Activated CD8-positive, alpha-beta memory T cell treated with anti-CD3 and anti-CD28 coated beads, Interleukin-2, amount 50 U/mL, for 1 hour (primary cell): ENCODE results near the gene LRP1B.

Experiments used
- DNase-seq: peaks from one replicate; pipeline ENCODE4 v3.0.0-alpha.2; 2020; ENCODE audit errors: extremely low read depth

Gene LRP1B

GRCh38 chr2:141455211-141455826, 675.5 kb downstream of the LRP1B start:
- no peak for DNase-seq

- no peak for DNase-seq
Observed at GRCh38 chr2:141440072-141440635, 690.7 kb downstream of the LRP1B start.

GRCh38 chr2:141439524-141439923, 691.3 kb downstream of the LRP1B start:
- DNase-seq: no peak

- no peak for DNase-seq
Observed at GRCh38 chr2:141438536-141438935, 692.3 kb downstream of the LRP1B start.

- no peak for DNase-seq
Observed at GRCh38 chr2:141437521-141437920, 693.3 kb downstream of the LRP1B start.

- DNase-seq: no peak
Observed at GRCh38 chr2:141423124-141423523, 707.7 kb downstream of the LRP1B start.

GRCh38 chr2:141417246-141417797, 713.5 kb downstream of the LRP1B start:
- DNase-seq: no peak

- DNase-seq: no peak
Observed at GRCh38 chr2:141411419-141411818, 719.4 kb downstream of the LRP1B start.

- no peak for DNase-seq
Observed at GRCh38 chr2:141399270-141399669, 731.5 kb downstream of the LRP1B start.

GRCh38 chr2:141393214-141393545, 737.6 kb downstream of the LRP1B start:
- no peak for DNase-seq

GRCh38 chr2:141392517-141393213, 738.2 kb downstream of the LRP1B start:
- DNase-seq: no peak

GRCh38 chr2:141386168-141386567, 744.6 kb downstream of the LRP1B start:
- no peak for DNase-seq

- DNase-seq: no peak
Observed at GRCh38 chr2:141384676-141385075, 746.1 kb downstream of the LRP1B start.

- DNase-seq: no peak
Observed at GRCh38 chr2:141381946-141382345, 748.9 kb downstream of the LRP1B start.

- no peak for DNase-seq
Observed at GRCh38 chr2:141380008-141380979, 750.5 kb downstream of the LRP1B start.

GRCh38 chr2:141364821-141365220, 766.0 kb downstream of the LRP1B start:
- no peak for DNase-seq

GRCh38 chr2:141362311-141362710, 768.5 kb downstream of the LRP1B start:
- no peak for DNase-seq

- DNase-seq: no peak
Observed at GRCh38 chr2:141348481-141348880, 782.3 kb downstream of the LRP1B start.

- no peak for DNase-seq
Observed at GRCh38 chr2:141341444-141341843, 789.4 kb downstream of the LRP1B start.

GRCh38 chr2:141331127-141331526, 799.7 kb downstream of the LRP1B start:
- no peak for DNase-seq

- DNase-seq: no peak
Observed at GRCh38 chr2:141329964-141330363, 800.9 kb downstream of the LRP1B start.

GRCh38 chr2:141323571-141323970, 807.2 kb downstream of the LRP1B start:
- no peak for DNase-seq
